Fibroblast of lung (primary cell): ENCODE data around the gene TBC1D13. TPM values are rescaled to one million over a fixed set of nuclear protein-coding genes. Genes with fewer than 3 reads are reported as not detected.

Experiments
- DNase-seq, 2 donors: peaks; one replicate each; pipeline versions ENCODE4 v3.0.0 to v3.0.0-alpha.2; 2010; ENCODE audit warnings: low read depth in 2 of 2
- H2AFZ ChIP-seq: 2 replicates; pipeline ENCODE4 v1.5.1; 2012; ENCODE audit warnings: low read length, control low read depth, inconsistent platforms
- H3K27ac ChIP-seq: 2 replicates; pipeline ENCODE4 v1.5.1; 2011; ENCODE audit warnings: low read length, control low read depth; ENCODE audit not compliant: insufficient read depth
- H3K27me3 ChIP-seq: 2 replicates; pipeline ENCODE4 v1.5.1; 2011; ENCODE audit warnings: mild to moderate bottlenecking, low read length; ENCODE audit not compliant: control insufficient read depth, insufficient read depth
- H3K36me3 ChIP-seq: 2 replicates; pipeline ENCODE4 v1.5.1; 2011; ENCODE audit warnings: low read length; ENCODE audit not compliant: control insufficient read depth, insufficient read depth
- H3K4me1 ChIP-seq: 2 replicates; pipeline ENCODE4 v1.5.1; 2011; ENCODE audit warnings: low read length; ENCODE audit not compliant: control insufficient read depth, insufficient read depth; ENCODE audit errors: extremely low read depth
- H3K4me2 ChIP-seq: 2 replicates; pipeline ENCODE4 v1.5.1; 2011; ENCODE audit warnings: low read length, control low read depth; ENCODE audit not compliant: insufficient read depth; ENCODE audit errors: extremely low read depth
- H3K4me3 ChIP-seq, 4 experiments: fragments of 200-600 bp in 1 of 4; sonication (generic) in 1 of 4; replicated peaks in 1 of 4; 2 replicates each; pipeline ENCODE4 v1.5.1; 2011 to 2016; ENCODE audit warnings: low read length in 4 of 4, low read depth in 3 of 4, mild to moderate bottlenecking in 3 of 4, control low read depth in 2 of 4, inconsistent platforms in 1 of 4, mixed read lengths in 1 of 4; ENCODE audit not compliant: insufficient read depth in 1 of 4; ENCODE audit errors: control extremely low read depth in 1 of 4
- H3K79me2 ChIP-seq: 2 replicates; pipeline ENCODE4 v1.5.1; 2012; ENCODE audit warnings: mild to moderate bottlenecking, low read length, inconsistent platforms; ENCODE audit not compliant: control insufficient read depth, insufficient read depth
- H3K9ac ChIP-seq: 2 replicates; pipeline ENCODE4 v1.5.1; 2011; ENCODE audit warnings: mild to moderate bottlenecking, low read length, control low read depth; ENCODE audit not compliant: insufficient read depth
- H3K9me3 ChIP-seq: 2 replicates; pipeline ENCODE4 v1.5.1; 2012; ENCODE audit warnings: low read depth, low read length; ENCODE audit not compliant: control insufficient read depth, insufficient read depth
- H4K20me1 ChIP-seq: 2 replicates; pipeline ENCODE4 v1.5.1; 2011; ENCODE audit warnings: low read length; ENCODE audit not compliant: control insufficient read depth, insufficient read depth; ENCODE audit errors: extremely low read depth
- EZH2 ChIP-seq: IDR thresholded peaks from 2 replicates; pipeline ENCODE4 v1.5.1; 2012; ENCODE audit warnings: low read length, control low read depth, mild to moderate bottlenecking; ENCODE audit errors: missing control alignments
- polyA plus RNA-seq, 2 donors: library from polyadenylated mRNA; depleted of rRNA in 1 of 2; stranded (reverse) in 1 of 2; unstranded in 1 of 2; fragments of >200 nt; gene quantifications; 2 replicates each; pipeline ENCODE4 v1.2.1, GENCODE V29; 2011 to 2012; ENCODE audit warnings: missing spikeins in 1 of 2
- total RNA-seq: library from RNA; depleted of rRNA; stranded (reverse); fragments of >200 nt; gene quantifications from 2 replicates; pipeline ENCODE4 v1.2.1, GENCODE V29; 2014
- TF ChIP-seq, protein P1 (sequence below), 2 donors: IDR thresholded peaks in 1 of 2; conservative IDR thresholded peaks in 1 of 2; 1 replicate in 1 of 2; 2 replicates in 1 of 2; pipeline ENCODE4 v1.5.1; 2011 to 2012; ENCODE audit warnings: low read length in 2 of 2, control low read depth in 1 of 2, inconsistent platforms in 1 of 2, low read depth in 1 of 2, mild to moderate bottlenecking in 1 of 2

TBC1D13 gene
- total and polyA plus RNA-seq, 2 donors (not counting 1 experiment from before 2014, with no cell fraction given), result 9.2 to 20.6 TPM

DNA sequence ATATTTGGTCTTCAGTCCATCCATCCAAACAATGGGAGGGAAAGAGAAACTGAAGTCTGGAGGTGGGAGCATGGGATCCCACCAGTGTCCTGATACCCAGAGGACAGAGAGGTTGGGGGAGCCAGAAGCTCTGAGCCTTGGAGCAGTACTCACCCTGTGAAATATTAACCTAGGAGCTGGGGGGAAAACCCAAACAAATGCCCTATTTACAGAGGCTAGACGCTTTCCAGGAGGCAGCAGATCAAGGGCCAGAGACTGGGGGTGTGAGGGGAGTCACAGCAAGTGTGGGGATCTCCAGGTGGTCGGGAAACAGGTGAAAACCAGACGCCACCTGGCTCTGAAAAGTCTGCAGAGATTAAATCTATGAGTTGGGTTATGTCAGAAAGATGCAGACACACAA lies 21.6 kb upstream of the TBC1D13 start:
- H3K27ac ChIP-seq, result no peak overlapping the region
- no peaks in the 10 kb centered on the region for H4K20me1 ChIP-seq
- DNase-seq, result no peak
- H3K79me2 ChIP-seq, result peaks cover 1% of the 10 kb centered on the region
- no peak overlapping the region for H3K4me2 ChIP-seq
- no peak overlapping the region for H3K9ac ChIP-seq
- no peaks in the 10 kb centered on the region for H3K36me3 ChIP-seq
- H3K9me3 ChIP-seq, result no peaks in the 10 kb centered on the region
- H2AFZ ChIP-seq, result no peak overlapping the region
- no peaks in the 10 kb centered on the region for H3K27me3 ChIP-seq
- no peaks in the 10 kb centered on the region for H3K4me1 ChIP-seq
- TF ChIP-seq EZH2, result no peak
- TF ChIP-seq, protein P1, sequence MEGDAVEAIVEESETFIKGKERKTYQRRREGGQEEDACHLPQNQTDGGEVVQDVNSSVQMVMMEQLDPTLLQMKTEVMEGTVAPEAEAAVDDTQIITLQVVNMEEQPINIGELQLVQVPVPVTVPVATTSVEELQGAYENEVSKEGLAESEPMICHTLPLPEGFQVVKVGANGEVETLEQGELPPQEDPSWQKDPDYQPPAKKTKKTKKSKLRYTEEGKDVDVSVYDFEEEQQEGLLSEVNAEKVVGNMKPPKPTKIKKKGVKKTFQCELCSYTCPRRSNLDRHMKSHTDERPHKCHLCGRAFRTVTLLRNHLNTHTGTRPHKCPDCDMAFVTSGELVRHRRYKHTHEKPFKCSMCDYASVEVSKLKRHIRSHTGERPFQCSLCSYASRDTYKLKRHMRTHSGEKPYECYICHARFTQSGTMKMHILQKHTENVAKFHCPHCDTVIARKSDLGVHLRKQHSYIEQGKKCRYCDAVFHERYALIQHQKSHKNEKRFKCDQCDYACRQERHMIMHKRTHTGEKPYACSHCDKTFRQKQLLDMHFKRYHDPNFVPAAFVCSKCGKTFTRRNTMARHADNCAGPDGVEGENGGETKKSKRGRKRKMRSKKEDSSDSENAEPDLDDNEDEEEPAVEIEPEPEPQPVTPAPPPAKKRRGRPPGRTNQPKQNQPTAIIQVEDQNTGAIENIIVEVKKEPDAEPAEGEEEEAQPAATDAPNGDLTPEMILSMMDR (conservative IDR thresholded peaks at IDR 0.05 in 1 of 2, IDR thresholded peaks at IDR 0.05 in 1 of 2; ENCODE audit: low read depth in 1 of 2, low read length in 2 of 2), result no peak
- no peak overlapping the region for H3K4me3 ChIP-seq

DNA sequence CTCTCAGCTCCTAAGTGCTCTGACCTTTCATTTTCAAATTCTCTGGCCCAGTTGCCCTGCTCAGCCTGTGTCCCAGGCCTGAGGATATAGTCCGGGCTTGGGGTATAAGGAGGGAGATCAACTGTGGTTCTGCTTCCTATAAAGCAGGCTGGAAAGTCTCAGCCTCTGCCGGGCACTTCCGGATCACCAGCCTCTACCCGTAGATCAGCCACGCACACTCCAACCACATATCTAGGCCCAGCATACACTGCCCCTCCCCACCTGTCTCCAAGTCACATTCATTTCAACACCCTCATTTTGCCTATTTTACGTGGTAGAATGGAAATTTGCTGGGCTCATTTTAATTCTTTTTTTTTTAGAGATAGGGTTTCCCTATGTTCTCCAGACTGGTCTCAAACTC lies 18.4 kb upstream of the TBC1D13 start:
- H3K9me3 ChIP-seq, result no peaks in the 10 kb centered on the region
- H3K4me1 ChIP-seq, result peaks cover 2% of the 10 kb centered on the region
- H3K4me2 ChIP-seq, result no peak overlapping the region
- H3K79me2 ChIP-seq, result peaks cover 7% of the 10 kb centered on the region
- no peak overlapping the region for H3K4me3 ChIP-seq
- H4K20me1 ChIP-seq, result no peaks in the 10 kb centered on the region
- no peak for DNase-seq
- no peak for TF ChIP-seq EZH2
- TF ChIP-seq, protein P1 (conservative IDR thresholded peaks at IDR 0.05 in 1 of 2, IDR thresholded peaks at IDR 0.05 in 1 of 2; ENCODE audit: low read depth in 1 of 2, low read length in 2 of 2), result no peak
- H3K36me3 ChIP-seq, result no peaks in the 10 kb centered on the region
- H2AFZ ChIP-seq, result no peak overlapping the region
- no peaks in the 10 kb centered on the region for H3K27me3 ChIP-seq
- H3K27ac ChIP-seq, result no peak overlapping the region
- no peak overlapping the region for H3K9ac ChIP-seq

DNA sequence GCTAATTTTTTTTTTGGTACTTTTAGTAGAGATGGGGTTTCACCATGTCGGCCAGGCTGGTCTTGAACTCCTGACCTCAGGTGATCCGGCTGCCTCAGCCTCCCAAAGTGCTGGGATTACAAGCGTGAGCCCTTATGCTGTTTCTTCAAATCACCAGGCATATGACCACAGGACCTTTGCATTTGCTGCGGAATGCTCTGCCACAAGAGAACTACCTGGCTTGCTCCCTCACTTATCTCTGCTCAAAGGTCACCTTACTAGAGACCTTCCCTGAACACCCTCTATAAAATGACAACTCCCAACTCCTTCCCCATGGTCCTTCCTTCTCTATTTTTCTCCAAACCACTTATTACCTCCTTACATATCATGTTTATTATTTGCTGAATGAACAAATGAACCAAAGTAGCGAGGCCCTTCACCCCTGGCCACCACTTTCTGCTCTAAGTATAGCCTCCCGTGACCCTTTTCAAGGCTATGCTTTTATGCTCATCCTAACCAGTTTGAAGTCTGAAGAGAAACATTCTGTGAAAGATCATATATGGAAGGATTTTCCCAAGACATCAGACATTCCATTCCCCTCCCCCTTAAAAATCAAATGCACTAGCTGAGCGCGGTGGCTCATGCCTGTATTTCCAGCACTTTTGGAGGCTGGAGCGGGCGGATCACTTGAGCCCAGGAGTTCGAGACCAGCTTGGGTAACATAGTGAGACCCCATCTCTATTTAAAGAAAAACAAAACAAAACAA lies 16.6 kb upstream of the TBC1D13 start:
- DNase-seq, result no peak
- H3K4me2 ChIP-seq, result peak overlapping the region; percentile 91
- H3K27ac ChIP-seq, result peak overlapping the region; percentile 94
- no peak for TF ChIP-seq EZH2
- TF ChIP-seq, protein P1 (conservative IDR thresholded peaks at IDR 0.05 in 1 of 2, IDR thresholded peaks at IDR 0.05 in 1 of 2; ENCODE audit: low read depth in 1 of 2, low read length in 2 of 2), result no peak
- no peaks in the 10 kb centered on the region for H3K9me3 ChIP-seq
- H3K4me3 ChIP-seq, result peak overlapping the region; percentile 88 to 98 (median 94)
- H3K9ac ChIP-seq, result no peak overlapping the region
- H2AFZ ChIP-seq, result no peak overlapping the region
- H3K36me3 ChIP-seq, result no peaks in the 10 kb centered on the region
- peaks cover 2% of the 10 kb centered on the region for H3K4me1 ChIP-seq
- H3K27me3 ChIP-seq, result no peaks in the 10 kb centered on the region
- peaks cover 7% of the 10 kb centered on the region for H3K79me2 ChIP-seq
- H4K20me1 ChIP-seq, result no peaks in the 10 kb centered on the region
